Measurements from ENCODE around the gene LFNG.

DNA sequence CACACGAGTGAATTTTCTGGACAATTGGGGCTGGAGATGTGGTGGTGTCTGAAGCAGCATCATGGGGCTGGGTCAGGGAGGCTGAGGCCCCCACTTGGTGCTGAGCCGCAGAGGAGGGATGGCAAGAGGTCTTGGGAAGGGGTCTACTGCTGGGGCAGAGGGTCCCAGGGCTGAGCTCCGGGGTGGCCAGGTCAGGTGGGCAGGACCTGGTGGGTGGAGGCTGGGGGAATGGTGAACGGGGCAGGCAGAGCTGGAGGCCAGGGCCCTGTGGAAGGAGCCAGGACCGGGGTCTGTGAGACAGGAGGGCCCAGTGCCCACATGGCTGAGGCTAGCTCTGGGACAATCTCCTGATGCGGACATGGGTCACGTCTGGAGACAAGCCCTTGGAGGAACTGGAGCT is 20.4 kb upstream of the LFNG start:
- TF ChIP-seq CTCF (IDR thresholded peaks at IDR 0.05 in 8 of 11, conservative IDR thresholded peaks at IDR 0.05 in 3 of 11), result no peak
- no peak for TF ChIP-seq POLR2A (IDR thresholded peaks at IDR 0.05)

All from spleen (tissue), 7 donors.